Activated CD8-positive, alpha-beta memory T cell treated with anti-CD3 and anti-CD28 coated beads, Interleukin-2, amount 50 U/mL, for 48 hours (primary cell): Measurements from ENCODE around the gene PRKN.

Source experiments
- DNase-seq: peaks from one replicate; pipeline ENCODE4 v3.0.0-alpha.2; 2020

The PRKN gene

GRCh38 chr6:162014069-162014811 lies 713.3 kb downstream of the PRKN start:
- DNase-seq = no peak

GRCh38 chr6:162005372-162005771 lies 722.2 kb downstream of the PRKN start:
- no peak for DNase-seq

- no peak for DNase-seq
Measured at GRCh38 chr6:161996783-161997182, 730.8 kb downstream of the PRKN start.

DNA sequence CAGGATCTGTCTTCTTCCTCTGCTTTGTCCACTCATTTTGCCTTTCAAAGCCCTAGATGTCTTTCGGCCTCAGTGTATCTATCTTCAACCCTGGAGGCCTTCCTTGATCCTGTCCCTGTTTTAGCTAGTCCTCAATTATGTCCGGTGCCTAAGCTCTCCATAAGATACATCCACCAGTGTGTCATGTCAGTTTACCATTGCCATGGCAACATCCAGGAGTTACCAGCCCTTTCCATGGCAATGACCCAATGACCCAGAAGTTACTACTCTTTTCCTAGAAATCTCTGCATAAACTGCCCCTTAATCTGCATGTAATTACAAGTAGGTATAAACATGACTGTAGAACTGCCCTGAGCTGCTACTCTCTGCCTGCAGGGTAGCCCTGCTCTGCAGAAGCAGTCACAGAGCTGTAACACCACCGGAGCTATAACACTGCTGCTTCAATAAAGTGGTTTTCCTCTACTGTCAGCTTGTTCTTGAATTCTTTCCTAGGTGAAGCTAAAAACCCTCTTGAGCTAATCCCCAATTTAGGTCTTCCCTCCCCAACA lies 741.6 kb downstream of the PRKN start:
- DNase-seq = no peak

- DNase-seq = no peak
Measured at GRCh38 chr6:161984713-161985112, 742.9 kb downstream of the PRKN start.

- no peak for DNase-seq
Measured at GRCh38 chr6:161976553-161976952, 751.0 kb downstream of the PRKN start.

DNA sequence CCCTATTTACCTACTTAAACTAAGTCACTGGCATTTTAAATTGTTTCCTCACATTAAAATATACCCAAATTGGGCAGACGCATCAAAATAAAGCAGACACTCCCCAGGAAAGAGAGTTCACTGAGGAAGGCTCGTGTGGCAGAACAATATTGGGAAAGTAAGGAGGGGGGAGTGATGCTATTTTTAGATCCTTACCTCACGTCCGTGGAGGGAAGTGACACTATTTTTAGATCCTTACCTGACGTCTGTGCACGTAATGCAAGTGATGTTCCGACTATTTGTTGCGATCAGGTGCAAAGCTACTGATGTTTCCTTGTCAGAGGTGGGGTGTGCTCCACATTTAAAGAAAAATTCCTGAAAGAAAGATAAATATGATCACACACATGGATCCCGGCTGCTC lies 754.5 kb downstream of the PRKN start:
- no peak for DNase-seq

DNA sequence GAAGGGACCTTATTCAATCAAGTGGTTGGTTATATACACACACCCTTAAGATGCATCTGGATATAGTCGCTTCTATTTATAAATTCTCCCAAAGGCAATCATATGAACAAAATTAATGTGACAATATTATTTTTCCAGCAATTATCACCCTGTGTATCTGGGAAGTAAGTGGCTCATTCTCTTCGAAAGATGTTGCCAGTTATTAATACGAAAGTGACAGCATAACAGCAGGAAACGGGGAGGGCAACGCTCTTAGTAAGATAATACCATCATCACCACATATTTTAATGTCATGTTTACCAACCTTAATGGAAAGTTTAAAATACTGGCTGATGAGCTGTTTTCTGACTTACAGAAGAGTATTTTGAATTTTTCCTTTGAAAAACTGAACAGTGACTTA lies 756.5 kb downstream of the PRKN start:
- no peak for DNase-seq

- DNase-seq = no peak
Measured at GRCh38 chr6:161963634-161964234, 763.8 kb downstream of the PRKN start.

DNA sequence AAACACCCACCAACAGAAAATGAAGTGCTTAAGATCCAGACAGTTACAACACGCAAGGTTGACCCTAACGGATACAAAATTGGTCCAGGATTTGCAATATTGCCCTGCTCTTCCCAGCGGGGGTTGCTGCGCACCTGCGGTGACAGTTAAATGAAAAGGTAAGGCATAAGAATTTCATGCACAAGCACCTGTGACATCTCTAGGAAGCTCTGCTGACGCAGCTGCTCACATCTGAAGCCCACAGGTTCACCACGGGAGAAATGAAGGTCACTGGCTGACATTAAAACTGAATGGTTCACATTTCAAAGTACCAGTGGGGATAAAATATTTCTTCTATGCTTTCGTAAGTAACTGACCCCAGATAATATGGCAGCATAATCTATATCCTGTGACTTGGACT lies 764.4 kb downstream of the PRKN start:
- no peak for DNase-seq

DNA sequence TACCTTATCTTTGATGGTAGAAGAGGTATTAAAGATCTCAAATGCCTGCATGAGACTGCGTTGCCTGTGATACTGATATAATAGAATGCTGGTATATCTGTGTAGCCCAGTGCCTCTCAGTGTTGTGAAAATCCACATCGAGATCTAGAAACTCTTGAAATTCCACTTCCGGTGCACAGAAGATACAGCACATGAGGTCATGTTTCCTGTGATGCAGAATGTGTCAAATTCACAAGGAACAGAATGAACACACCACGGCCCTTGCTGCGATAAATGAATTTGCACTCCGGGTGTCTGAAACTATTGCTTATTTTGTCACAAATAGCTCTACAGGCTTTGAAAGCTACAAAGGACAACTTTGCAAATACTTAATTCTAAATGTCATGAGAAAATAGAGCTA lies 765.8 kb downstream of the PRKN start:
- DNase-seq = no peak

GRCh38 chr6:161961046-161961445 lies 766.5 kb downstream of the PRKN start:
- DNase-seq = no peak

DNA sequence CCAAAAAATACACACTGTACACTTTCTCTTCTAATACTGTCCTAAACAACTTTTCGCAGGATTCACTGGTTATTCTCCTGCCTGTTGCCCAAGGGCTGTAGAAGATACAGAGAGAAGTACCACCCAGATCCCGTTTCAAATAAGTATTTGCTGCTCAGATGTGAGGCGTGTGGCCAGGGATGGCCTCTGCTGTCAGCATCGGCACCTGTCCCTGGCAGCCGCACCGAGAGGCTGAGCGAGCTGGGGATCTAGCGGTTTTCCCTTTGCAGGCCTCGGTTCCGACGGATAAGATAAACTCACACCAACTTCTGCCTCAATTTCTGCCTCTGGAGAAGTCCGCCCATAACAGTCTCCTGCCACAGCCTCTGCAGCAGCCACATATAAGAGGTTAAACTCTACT lies 768.5 kb downstream of the PRKN start:
- DNase-seq = no peak

GRCh38 chr6:161956082-161956481 lies 771.5 kb downstream of the PRKN start:
- no peak for DNase-seq

DNA sequence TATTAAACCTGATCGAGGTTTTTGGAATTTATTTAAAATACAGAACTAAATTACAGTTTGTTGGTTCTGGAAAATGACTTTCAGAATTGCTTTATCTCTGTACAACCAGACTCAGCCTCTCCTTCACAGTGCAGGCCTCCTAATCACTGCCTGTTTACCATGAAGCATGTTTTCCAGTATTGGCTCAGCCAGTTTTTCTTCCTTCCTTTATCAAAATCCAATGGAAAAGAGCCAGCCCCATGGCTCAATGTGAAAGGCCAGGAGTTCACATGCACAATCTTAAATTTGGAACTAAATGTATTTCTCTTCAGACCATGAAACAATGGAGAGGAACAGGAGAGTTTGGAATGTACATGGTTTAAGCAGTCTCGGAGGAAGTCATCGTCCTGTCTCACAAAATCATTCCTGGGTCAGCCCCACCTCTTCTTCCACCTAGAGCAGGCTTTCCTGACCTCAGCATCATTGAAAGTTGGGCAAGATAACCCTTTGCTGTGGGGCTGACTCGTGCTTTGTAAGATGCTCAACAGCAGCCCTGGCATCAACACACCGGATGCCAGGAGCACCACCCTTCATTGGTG lies 772.8 kb downstream of the PRKN start:
- no peak for DNase-seq

DNA sequence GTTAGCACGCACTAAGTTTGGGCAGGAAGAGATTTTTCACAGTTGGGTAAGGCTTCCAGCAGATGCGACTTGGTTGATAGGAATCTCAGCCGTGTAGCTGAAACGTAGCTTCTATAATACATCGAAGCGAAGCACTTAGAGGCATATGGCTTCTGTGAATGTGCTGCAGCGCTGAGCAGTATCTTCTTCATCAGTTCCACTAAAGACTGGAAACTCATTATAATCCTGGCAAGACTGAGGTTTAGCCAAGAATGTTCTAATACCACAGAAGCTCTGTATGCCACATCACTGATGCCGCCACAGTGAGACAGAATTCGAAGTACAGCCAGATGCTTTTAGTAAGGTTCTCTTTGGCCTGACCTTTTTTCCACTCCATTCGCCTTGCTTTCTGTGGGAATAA lies 773.5 kb downstream of the PRKN start:
- DNase-seq = no peak

DNA sequence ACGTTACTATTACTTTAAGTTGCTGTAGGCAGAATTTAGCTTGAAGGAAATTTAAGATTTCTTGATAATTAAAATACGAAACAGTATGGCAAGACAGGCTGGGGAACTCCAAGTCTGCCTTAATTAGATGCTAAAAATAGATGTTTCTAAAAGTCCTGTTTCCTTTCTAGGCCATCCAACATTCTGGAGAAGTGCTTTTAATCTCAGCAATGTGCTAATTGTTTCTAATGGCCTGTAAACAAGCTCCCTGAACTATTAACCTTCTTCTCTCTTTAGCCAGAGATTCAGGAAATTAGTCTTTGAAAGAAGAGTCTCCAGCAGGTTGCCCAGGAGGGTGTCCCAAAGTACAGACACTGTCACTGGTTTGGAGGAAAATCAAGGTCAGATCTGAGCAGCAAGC lies 776.4 kb downstream of the PRKN start:
- no peak for DNase-seq

DNA sequence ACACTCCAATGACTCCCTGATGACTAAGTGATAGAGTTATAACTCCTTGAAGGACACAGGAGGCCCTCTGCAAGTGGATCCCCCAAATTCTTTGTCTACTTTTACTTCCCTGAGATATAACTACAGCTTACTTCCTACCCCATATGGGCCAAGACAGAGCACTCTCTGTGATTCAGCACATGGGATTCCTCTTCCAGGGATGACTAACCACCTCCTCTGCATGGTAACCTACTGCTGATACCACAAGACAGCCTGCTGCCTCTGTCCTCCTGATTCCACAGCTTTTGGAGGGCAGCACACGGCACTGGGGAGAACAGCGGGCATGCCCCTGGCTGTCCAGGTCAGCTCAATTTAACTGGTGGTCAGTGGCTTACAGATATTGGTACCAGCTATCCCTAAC lies 778.0 kb downstream of the PRKN start:
- no peak for DNase-seq

DNA sequence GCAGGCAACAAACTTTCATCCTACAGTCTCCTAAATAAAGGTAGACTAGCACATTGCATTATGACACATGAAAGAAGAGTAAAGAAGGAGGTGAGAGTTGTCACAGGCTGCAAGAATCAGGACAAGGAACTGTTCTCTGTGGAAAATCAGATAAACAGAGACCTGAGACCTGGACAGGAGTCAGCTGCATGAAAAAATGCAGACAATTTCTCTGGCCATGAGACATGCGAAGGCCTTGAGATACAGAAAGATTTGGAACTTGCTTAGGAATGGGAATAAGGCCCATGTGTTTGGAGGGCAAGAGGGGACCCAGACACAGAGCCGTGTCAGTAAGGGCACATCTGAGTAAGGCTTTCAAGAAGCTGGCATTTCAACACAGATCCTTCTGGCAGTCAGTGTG lies 779.1 kb downstream of the PRKN start:
- no peak for DNase-seq

DNA sequence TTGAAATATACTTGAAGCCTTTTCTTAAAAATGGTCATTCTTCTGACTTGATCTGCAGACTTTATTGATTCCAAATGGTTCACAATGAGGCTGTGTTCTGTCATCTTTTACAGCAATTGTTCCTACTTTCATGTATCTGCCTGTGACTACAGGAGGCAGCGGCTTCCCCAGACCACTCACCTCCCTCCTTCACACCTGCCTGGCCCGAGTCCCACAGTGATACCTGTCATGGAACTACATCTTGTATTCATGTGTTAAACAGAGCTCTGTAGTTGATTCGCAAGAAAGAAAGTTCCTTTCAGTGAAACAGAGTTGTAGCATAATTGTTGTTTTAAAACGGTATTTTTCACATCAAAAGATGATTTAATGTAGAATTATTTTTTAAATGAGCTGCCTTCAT lies 780.2 kb downstream of the PRKN start:
- no peak for DNase-seq

DNA sequence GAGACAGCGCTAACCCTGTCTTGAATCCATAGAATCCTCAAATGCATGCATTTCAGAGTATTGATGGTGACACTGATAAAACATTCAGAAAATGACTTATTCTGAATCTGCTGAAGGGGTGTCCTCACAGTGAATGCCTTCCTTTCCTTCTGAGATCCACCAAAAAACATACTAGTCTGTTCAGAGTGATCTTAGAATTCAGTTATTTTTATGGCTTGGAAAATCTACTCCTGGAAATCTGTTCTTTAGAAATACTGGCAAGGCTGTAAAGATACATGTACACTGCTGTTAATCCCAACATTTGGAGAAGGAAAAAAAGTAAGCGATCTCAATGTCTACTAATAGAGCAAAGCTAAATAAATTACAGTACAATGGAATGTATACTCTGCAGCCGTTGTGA lies 781.1 kb downstream of the PRKN start:
- no peak for DNase-seq

- DNase-seq = no peak
Measured at GRCh38 chr6:161943561-161943960, 784.0 kb downstream of the PRKN start.

DNA sequence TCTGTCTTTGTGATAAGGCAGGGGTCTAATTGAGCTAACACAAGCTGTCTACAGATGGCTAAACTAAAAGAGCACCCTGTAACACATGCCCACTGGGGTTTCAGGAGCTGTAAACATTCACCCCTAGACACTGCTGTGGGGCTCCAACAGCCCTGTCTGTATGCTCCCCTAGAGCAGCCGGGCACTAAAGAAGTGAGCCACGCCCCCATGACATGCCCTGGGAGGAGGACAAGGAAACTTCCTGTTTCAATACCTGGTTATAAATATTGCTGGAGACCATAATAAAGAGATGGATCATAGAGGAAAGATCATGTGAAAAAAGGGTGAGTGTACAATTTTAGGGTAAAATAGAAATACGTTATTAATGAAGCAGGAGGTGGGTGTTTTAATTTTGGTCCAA lies 786.0 kb downstream of the PRKN start:
- DNase-seq = no peak

GRCh38 chr6:161940519-161940918 lies 787.0 kb downstream of the PRKN start:
- no peak for DNase-seq
